CD14-positive monocyte (primary cell): ENCODE data around the gene EXOC3L4. TPM values are rescaled to one million over a fixed set of nuclear protein-coding genes. Genes with fewer than 3 reads are reported as not detected.

Source experiments
- DNase-seq, 3 donors: peaks; one replicate each; pipeline ENCODE4 v3.0.0-alpha.2; 2011 to 2022
- H2AFZ ChIP-seq: 2 replicates; pipeline ENCODE4 v1.6.0; 2012; ENCODE audit warnings: mild to moderate bottlenecking, low read depth, low read length, inconsistent platforms; ENCODE audit not compliant: insufficient read depth, poor library complexity, severe bottlenecking
- H3K27ac ChIP-seq, 2 donors: 1 replicate in 1 of 2; 2 replicates in 1 of 2; pipeline ENCODE4 v1.5.1; 2012 to 2013; ENCODE audit warnings: low read length in 2 of 2, control low read depth in 1 of 2, inconsistent platforms in 1 of 2, low read depth in 1 of 2, mild to moderate bottlenecking in 1 of 2
- H3K27me3 ChIP-seq, 2 donors: one replicate each; pipeline versions ENCODE4 v1.6.0 to v1.6.1; 2011 to 2013; ENCODE audit warnings: low read length in 2 of 2; ENCODE audit not compliant: control insufficient read depth in 2 of 2, insufficient read depth in 2 of 2
- H3K36me3 ChIP-seq, 2 donors: replicated peaks in 1 of 2; 1 replicate in 1 of 2; 2 replicates in 1 of 2; pipeline versions ENCODE4 v1.5.1 to v1.6.1; 2012 to 2013; ENCODE audit warnings: low read length in 2 of 2, control low read depth in 1 of 2, inconsistent platforms in 1 of 2, mild to moderate bottlenecking in 1 of 2; ENCODE audit not compliant: insufficient read depth in 2 of 2, control insufficient read depth in 1 of 2
- H3K4me1 ChIP-seq, 2 donors: 1 replicate in 1 of 2; 2 replicates in 1 of 2; pipeline versions ENCODE4 v1.5.1 to v1.6.1; 2012 to 2013; ENCODE audit warnings: low read length in 2 of 2, control low read depth in 1 of 2, inconsistent platforms in 1 of 2, mild to moderate bottlenecking in 1 of 2, moderate library complexity in 1 of 2; ENCODE audit not compliant: insufficient read depth in 2 of 2, control insufficient read depth in 1 of 2
- H3K4me2 ChIP-seq: replicated peaks from 2 replicates; pipeline ENCODE3; 2012; ENCODE audit warnings: low read length, moderate library complexity, mild to moderate bottlenecking; ENCODE audit not compliant: poor library complexity, severe bottlenecking; ENCODE audit errors: extremely low read depth
- H3K4me3 ChIP-seq, 3 experiments: fragments of 200-600 bp in 1 of 3; sonication (generic) in 1 of 3; replicated peaks in 1 of 3; 1 replicate in 2 of 3; 2 replicates in 1 of 3; pipeline ENCODE4 v1.5.1; 2011 to 2013; ENCODE audit warnings: low read length in 3 of 3, mild to moderate bottlenecking in 3 of 3, control low read depth in 2 of 3, low read depth in 2 of 3, inconsistent platforms in 1 of 3, moderate library complexity in 1 of 3
- H3K79me2 ChIP-seq: 2 replicates; pipeline ENCODE4 v1.6.0; 2012; ENCODE audit warnings: mild to moderate bottlenecking, control low read depth, inconsistent platforms, low read length, moderate library complexity; ENCODE audit not compliant: insufficient read depth
- H3K9ac ChIP-seq: 2 replicates; pipeline ENCODE4 v1.6.0; 2017; ENCODE audit warnings: low read length, mild to moderate bottlenecking; ENCODE audit not compliant: insufficient read depth, poor library complexity, severe bottlenecking
- H3K9me3 ChIP-seq, 2 donors: replicated peaks in 1 of 2; 1 replicate in 1 of 2; 2 replicates in 1 of 2; pipeline versions ENCODE4 v1.5.1 to v1.6.1; 2012 to 2013; ENCODE audit warnings: low read length in 2 of 2, control low read depth in 1 of 2; ENCODE audit not compliant: control insufficient read depth in 1 of 2, insufficient read depth in 1 of 2
- H4K20me1 ChIP-seq: 2 replicates; pipeline ENCODE4 v1.6.0; 2012; ENCODE audit warnings: mild to moderate bottlenecking, low read length, control low read depth, moderate library complexity; ENCODE audit not compliant: insufficient read depth
- H3K27ac Mint-ChIP-seq, 7 donors: one replicate each; pipeline ENCODE4 v1.8.0; 2020; ENCODE audit warnings: mild to moderate bottlenecking in 7 of 7, mixed read lengths in 7 of 7, moderate library complexity in 6 of 7, inconsistent platforms in 2 of 7
- H3K27me3 Mint-ChIP-seq, 3 donors: one replicate each; pipeline ENCODE4 v1.8.0; 2021 to 2022; ENCODE audit warnings: low read depth in 3 of 3, mild to moderate bottlenecking in 3 of 3, mixed read lengths in 3 of 3, moderate library complexity in 3 of 3, inconsistent platforms in 1 of 3
- H3K36me3 Mint-ChIP-seq, 2 donors: one replicate each; pipeline ENCODE4 v1.8.0; 2020; ENCODE audit warnings: mixed read lengths in 2 of 2, inconsistent platforms in 1 of 2, mild to moderate bottlenecking in 1 of 2
- H3K4me1 Mint-ChIP-seq: one replicate; pipeline ENCODE4 v1.8.0; 2020; ENCODE audit warnings: mild to moderate bottlenecking, mixed read lengths
- H3K4me3 Mint-ChIP-seq, 2 donors: one replicate each; pipeline ENCODE4 v1.8.0; 2020; ENCODE audit warnings: mild to moderate bottlenecking in 2 of 2, mixed read lengths in 2 of 2, moderate library complexity in 1 of 2
- H3K9me3 Mint-ChIP-seq, 7 donors: one replicate each; pipeline ENCODE4 v1.8.0; 2020 to 2022; ENCODE audit warnings: mixed read lengths in 7 of 7, mild to moderate bottlenecking in 6 of 7, moderate library complexity in 6 of 7, inconsistent platforms in 2 of 7
- WGBS: methylation state at CpG from one replicate; pipeline ENCODE4 v1.1.5; 2013; ENCODE audit warnings: missing lambda C conversion rate; ENCODE audit not compliant: insufficient coverage; 5-methylcytosine and 5-hydroxymethylcytosine counted together
- intact Hi-C, 2 donors: fragments of 100-400 bp; cut with micrococcal nuclease; formaldehyde crosslinking; loops; one replicate each; pipeline versions ENCODE4 v1.15.0 to v1.15.1; 2023
- polyA plus RNA-seq, 3 donors: library from polyadenylated mRNA; depleted of rRNA in 1 of 3; unstranded in 2 of 3; stranded (reverse) in 1 of 3; fragments of 300-500 nt in 2 of 3; fragments of >200 nt in 1 of 3; fragmentation: Illumina TruSeq in 2 of 3; gene quantifications; 1 replicate in 2 of 3; 2 replicates in 1 of 3; pipeline ENCODE4 v1.2.3, GENCODE V29; 2012 to 2021
- TF ChIP-seq, protein P1 (sequence below): fragments of 200-600 bp; IDR thresholded peaks from one replicate; pipeline ENCODE4 v1.8.0; 2022; ENCODE audit warnings: antibody characterized with exemption, mild to moderate bottlenecking

EXOC3L4 gene
- polyA plus RNA-seq, 3 donors: 0.17 TPM; not detected in 2

DNA sequence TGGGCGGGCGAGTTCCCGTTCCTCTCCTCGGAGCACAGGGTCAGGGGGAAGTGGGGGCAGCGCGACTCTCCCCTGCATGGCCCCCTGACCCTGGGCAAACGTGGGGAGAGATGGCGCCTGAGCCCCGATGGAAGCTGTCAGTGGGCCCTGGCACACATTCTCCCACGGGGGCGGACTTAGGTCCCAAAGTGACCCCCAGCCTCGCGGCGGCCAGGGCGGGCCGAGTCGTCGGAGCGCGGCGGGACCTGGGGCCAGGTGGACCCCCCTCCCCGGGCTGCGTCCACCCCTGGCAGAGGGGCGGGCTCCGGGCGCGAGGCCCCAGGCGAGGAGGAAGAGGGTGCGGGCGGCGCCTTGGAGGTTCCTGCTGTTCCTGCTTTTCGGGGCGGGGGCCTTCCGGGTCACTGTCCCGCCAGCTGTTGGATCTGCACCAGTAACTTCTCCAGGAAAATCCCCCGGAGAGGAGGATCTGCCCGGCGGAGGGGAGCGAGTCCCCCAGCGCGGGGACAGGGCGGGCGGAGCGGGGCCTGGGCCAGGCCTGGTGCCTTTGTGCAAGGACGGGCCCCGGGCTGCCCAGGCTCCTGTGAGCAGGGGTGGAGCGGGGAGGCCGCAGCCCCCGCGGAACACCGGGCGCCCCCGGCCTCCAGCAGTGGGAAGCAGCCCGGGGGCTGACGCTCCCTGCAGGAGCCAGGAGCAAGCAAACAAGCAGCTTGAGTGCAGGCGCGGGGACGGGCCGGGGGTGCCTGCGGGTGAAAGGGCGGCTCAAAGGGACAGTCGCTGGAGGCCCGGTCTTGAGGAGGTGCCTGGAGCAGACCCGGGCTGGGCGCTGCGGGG, 44.0 kb downstream of the EXOC3L4 start:
- Histone ChIP-seq H3K27ac (no peak overlapping the region), H3K9me3 (no peaks in the 10 kb centered on the region), H3K27me3 (peaks cover 0 to 21% of the 10 kb centered on the region in 2 donors), H4K20me1 (peaks cover 47% of the 10 kb centered on the region), H3K4me2 (peak overlapping the region; percentile 15), H3K9ac (no peak overlapping the region), H3K36me3 (peaks cover 31 to 38% of the 10 kb centered on the region in 2 donors), H3K4me1 (peaks cover 15 to 50% of the 10 kb centered on the region in 2 donors), H3K4me3 (no peak overlapping the region), H2AFZ (no peak overlapping the region), H3K79me2 (no peaks in the 10 kb centered on the region)
- peak in 1 of 3 donors; percentile 61 for DNase-seq
- Mint-ChIP-seq H3K27me3 (peaks cover 26 to 43% (median 36%) of the 10 kb centered on the region in 3 donors), H3K36me3 (peaks cover 35 to 39% of the 10 kb centered on the region in 2 donors), H3K4me1 (peaks cover 35% of the 10 kb centered on the region), H3K9me3 (peaks cover 0 to 2% (median 0%) of the 10 kb centered on the region in 7 donors), H3K4me3 (peak overlapping the region in 1 of 2 donors; percentile 72), H3K27ac (no peak overlapping the region)
- intact Hi-C loops: loop anchor here in 1 of 2 donors (5.0 kb wide), 1 partner anchor 36 kb away; no protein-coding TSS in a partner anchor
- TF ChIP-seq, protein P1, sequence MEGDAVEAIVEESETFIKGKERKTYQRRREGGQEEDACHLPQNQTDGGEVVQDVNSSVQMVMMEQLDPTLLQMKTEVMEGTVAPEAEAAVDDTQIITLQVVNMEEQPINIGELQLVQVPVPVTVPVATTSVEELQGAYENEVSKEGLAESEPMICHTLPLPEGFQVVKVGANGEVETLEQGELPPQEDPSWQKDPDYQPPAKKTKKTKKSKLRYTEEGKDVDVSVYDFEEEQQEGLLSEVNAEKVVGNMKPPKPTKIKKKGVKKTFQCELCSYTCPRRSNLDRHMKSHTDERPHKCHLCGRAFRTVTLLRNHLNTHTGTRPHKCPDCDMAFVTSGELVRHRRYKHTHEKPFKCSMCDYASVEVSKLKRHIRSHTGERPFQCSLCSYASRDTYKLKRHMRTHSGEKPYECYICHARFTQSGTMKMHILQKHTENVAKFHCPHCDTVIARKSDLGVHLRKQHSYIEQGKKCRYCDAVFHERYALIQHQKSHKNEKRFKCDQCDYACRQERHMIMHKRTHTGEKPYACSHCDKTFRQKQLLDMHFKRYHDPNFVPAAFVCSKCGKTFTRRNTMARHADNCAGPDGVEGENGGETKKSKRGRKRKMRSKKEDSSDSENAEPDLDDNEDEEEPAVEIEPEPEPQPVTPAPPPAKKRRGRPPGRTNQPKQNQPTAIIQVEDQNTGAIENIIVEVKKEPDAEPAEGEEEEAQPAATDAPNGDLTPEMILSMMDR: no peak
- 39% methylated on average over 63 of the region's 66 CpGs for WGBS

DNA sequence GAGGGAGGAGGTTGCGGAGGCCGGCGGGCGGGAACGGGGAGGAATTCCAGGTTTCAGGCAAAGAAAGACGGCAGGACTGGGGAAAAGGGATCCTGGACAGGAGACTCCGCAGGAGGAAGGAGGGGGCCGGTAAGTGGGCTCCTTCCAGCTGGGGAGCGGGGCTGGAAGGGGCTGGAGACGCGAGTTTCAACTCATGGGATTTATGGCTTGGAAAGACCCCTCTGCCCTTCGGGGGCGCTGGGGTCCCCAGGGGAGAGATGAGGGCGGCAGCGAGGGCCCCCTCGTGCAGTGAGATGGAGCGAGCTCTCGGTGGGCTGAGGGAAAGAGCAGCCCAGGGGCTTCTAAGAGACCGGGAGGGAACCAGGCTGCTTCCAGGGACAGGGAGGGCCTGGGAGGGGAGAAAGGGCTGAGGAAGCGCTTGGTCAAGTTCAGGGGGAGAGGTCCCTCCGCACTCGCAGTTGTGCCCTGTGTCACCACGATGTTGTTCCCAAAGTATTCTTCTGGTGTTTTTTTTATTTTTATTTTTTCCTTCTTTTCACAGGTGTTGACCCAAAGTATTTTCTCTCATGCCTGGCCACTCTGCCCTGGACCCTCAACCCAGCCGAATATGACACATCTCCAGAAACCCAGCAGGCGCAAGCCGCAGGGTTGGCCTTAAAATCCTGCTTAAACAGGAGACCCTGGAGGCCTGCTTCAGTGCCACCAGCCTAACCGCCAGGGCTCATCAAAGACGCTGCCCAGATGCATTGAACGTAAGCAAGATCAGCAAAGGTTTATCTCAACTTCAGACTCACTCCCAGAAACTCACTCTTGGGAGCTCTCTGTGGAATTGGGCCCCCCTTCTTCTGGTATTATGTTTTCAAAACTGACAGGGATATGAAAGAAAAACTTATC, 44.9 kb downstream of the EXOC3L4 start:
- Histone ChIP-seq H3K4me2 (no peak overlapping the region), H3K4me1 (peaks cover 15 to 45% of the 10 kb centered on the region in 2 donors), H3K27me3 (peaks cover 0 to 21% of the 10 kb centered on the region in 2 donors), H4K20me1 (peaks cover 39% of the 10 kb centered on the region), H3K9ac (no peak overlapping the region), H2AFZ (no peak overlapping the region), H3K79me2 (no peaks in the 10 kb centered on the region), H3K9me3 (no peaks in the 10 kb centered on the region), H3K36me3 (peaks cover 23 to 29% of the 10 kb centered on the region in 2 donors), H3K27ac (no peak overlapping the region), H3K4me3 (no peak overlapping the region)
- H3K36me3 Mint-ChIP-seq: peaks cover 26 to 30% of the 10 kb centered on the region in 2 donors
- peaks cover 35% of the 10 kb centered on the region for H3K4me1 Mint-ChIP-seq
- H3K27me3 Mint-ChIP-seq: peaks cover 28 to 43% (median 36%) of the 10 kb centered on the region in 3 donors
- no peak for DNase-seq
- WGBS: 78% methylated on average over 15 of the region's 29 CpGs
- H3K9me3 Mint-ChIP-seq: peaks cover 0 to 2% (median 0%) of the 10 kb centered on the region in 7 donors
- peak overlapping the region in 1 of 2 donors; percentile 15 for H3K4me3 Mint-ChIP-seq
- peak overlapping the region in 2 of 7 donors; percentile 7 to 30 for H3K27ac Mint-ChIP-seq
- intact Hi-C loops: loop anchor here in 1 of 2 donors (5.0 kb wide), 1 partner anchor 37 kb away; no protein-coding TSS in a partner anchor
- TF ChIP-seq, protein P1: no peak
